K562 (cell line): ENCODE data around the gene MEIS2. TPM values are rescaled to one million over a fixed set of nuclear protein-coding genes. Genes with fewer than 3 reads are reported as not detected.
A peak's percentile ranks its signal among the peaks of the same experiment; 100 is the strongest.

Experiments
- ATAC-seq: fragments of 200-7000 bp; cut with Tn5 transposase; 3 replicates; pipeline ENCODE4 v1.9.1; 2020; ENCODE audit warnings: moderate library complexity
- BruUV-seq: library from RNA; stranded (reverse); fragments of 400-500 nt; replicated peaks from 2 replicates; lab custom pipeline; 2021; lab: Mats Ljungman, UMichigan
- CTCF ChIA-PET: fragments of 300-600 bp; formaldehyde crosslinking; extraction: SDS; loops from one replicate; lab custom pipeline; 2021; ENCODE audit warnings: low intra/inter-chr PET ratio; lab: Yijun Ruan, JAX
- POLR2A ChIA-PET: fragments of 300-600, 350-650 bp; sonication (Branson Sonifier 250); formaldehyde crosslinking; extraction: SDS; loops from one replicate; lab custom pipeline; 2021; ENCODE audit warnings: antibody characterized with exemption, inconsistent platforms; lab: Yijun Ruan, JAX
- DNase-seq, 4 experiments: peaks; one replicate each; pipeline versions ENCODE4 v3.0.0 to v3.0.0-alpha.2; 2011 to 2018; ENCODE audit warnings: low spot score in 3 of 4, mixed read lengths in 3 of 4; ENCODE audit errors: extremely low read depth in 1 of 4
- FAIRE-seq: peaks from 2 replicates; lab custom pipeline; 2011; peaks lifted over from hg19 to GRCh38; lab: Jason Lieb, UNC
- H2AFZ ChIP-seq: 2 replicates; pipeline ENCODE4 v1.6.0; 2011; ENCODE audit warnings: low read depth, low read length, control low read depth, inconsistent platforms
- H3K27ac ChIP-seq: fragments of 200-600 bp; 3 replicates; pipeline ENCODE4 v1.8.0; 2011; ENCODE audit warnings: low read depth, mild to moderate bottlenecking, control low read depth, inconsistent platforms, low read length, moderate library complexity, mixed read lengths; ENCODE audit errors: extremely low read depth
- H3K27me3 ChIP-seq, 2 experiments: fragments of 300-600 bp in 1 of 2; 2 replicates in 1 of 2; 3 replicates in 1 of 2; pipeline versions ENCODE4 v1.6.0 to v1.8.0; 2011; ENCODE audit warnings: inconsistent platforms in 2 of 2, low read length in 2 of 2, mild to moderate bottlenecking in 1 of 2, mixed read lengths in 1 of 2, moderate library complexity in 1 of 2; ENCODE audit not compliant: control insufficient read depth in 2 of 2, insufficient read depth in 2 of 2
- H3K36me3 ChIP-seq: fragments of 300-600 bp; 3 replicates; pipeline ENCODE4 v1.8.0; 2011; ENCODE audit warnings: mild to moderate bottlenecking, low read length, inconsistent platforms; ENCODE audit not compliant: control insufficient read depth, insufficient read depth
- H3K4me1 ChIP-seq, 2 experiments: fragments of 200-600 bp in 1 of 2; replicated peaks in 1 of 2; 2 replicates in 1 of 2; 3 replicates in 1 of 2; pipeline versions ENCODE4 v1.5.1 to v1.8.0; 2011; ENCODE audit warnings: inconsistent platforms in 2 of 2, low read length in 2 of 2, mild to moderate bottlenecking in 1 of 2, mixed read lengths in 1 of 2, moderate library complexity in 1 of 2; ENCODE audit not compliant: control insufficient read depth in 2 of 2, insufficient read depth in 2 of 2
- H3K4me2 ChIP-seq: 2 replicates; pipeline ENCODE4 v1.6.1; 2011; ENCODE audit warnings: low read length, control low read depth, inconsistent platforms, mixed read lengths; ENCODE audit not compliant: insufficient read depth
- H3K4me3 ChIP-seq: fragments of 200-600 bp; sonication (generic), shearing (Covaris generic); 2 replicates; pipeline ENCODE4 v1.5.1; 2016; ENCODE audit warnings: control low read depth, inconsistent platforms
- H3K79me2 ChIP-seq: fragments of 200-600 bp; 3 replicates; pipeline ENCODE4 v1.8.0; 2011; ENCODE audit warnings: low read length, inconsistent platforms; ENCODE audit not compliant: control insufficient read depth, insufficient read depth
- H3K9ac ChIP-seq, 2 experiments: 2 replicates each; pipeline versions ENCODE4 v1.6.0 to v1.6.1; 2011; ENCODE audit warnings: low read depth in 2 of 2, low read length in 2 of 2, control low read depth in 1 of 2, inconsistent platforms in 1 of 2, mild to moderate bottlenecking in 1 of 2, mixed read lengths in 1 of 2; ENCODE audit not compliant: insufficient read depth in 1 of 2
- H3K9me1 ChIP-seq: one replicate; pipeline ENCODE4 v1.6.0; 2011; ENCODE audit warnings: inconsistent platforms, mild to moderate bottlenecking, low read length, moderate library complexity; ENCODE audit not compliant: control insufficient read depth, insufficient read depth
- H3K9me3 ChIP-seq: replicated peaks from 2 replicates; pipeline ENCODE4 v1.5.1; 2011; ENCODE audit warnings: low read depth, low read length, inconsistent platforms; ENCODE audit not compliant: control insufficient read depth, insufficient read depth
- H4K20me1 ChIP-seq: replicated peaks from 2 replicates; pipeline ENCODE4 v1.6.1; 2011; ENCODE audit warnings: low read length, inconsistent platforms, mixed read lengths; ENCODE audit not compliant: control insufficient read depth, insufficient read depth
- FOSL1 ChIP-seq: fragments of 200-800 bp; sonication (Bioruptor generic); conservative IDR thresholded peaks from 2 replicates; pipeline ENCODE4 v1.6.1; 2016; ENCODE audit warnings: missing genetic modification characterization, missing compliant biosample characterization
- ILK ChIP-seq: fragments of 450-650 bp; IDR thresholded peaks from 2 replicates; pipeline ENCODE4 v1.6.1; 2016; ENCODE audit warnings: missing genetic modification characterization, low read depth, mild to moderate bottlenecking, missing compliant biosample characterization, moderate library complexity, borderline replicate concordance
- KDM5B ChIP-seq: fragments of 200-600 bp; sonication (generic); IDR thresholded peaks from 2 replicates; pipeline ENCODE4 v1.6.1; 2012; ENCODE audit warnings: low read depth, mild to moderate bottlenecking, moderate library complexity, low read length, control low read depth, inconsistent platforms; ENCODE audit not compliant: insufficient replicate concordance
- PTBP1 ChIP-seq: fragments of 200-400 bp; formaldehyde crosslinking; IDR thresholded peaks from 2 replicates; pipeline ENCODE4 v1.6.1; 2017; ENCODE audit warnings: low read depth, low read length
- SRSF7 ChIP-seq: fragments of 200-400 bp; formaldehyde crosslinking; optimal IDR thresholded peaks from 2 replicates; pipeline ENCODE3; 2017; ENCODE audit warnings: mild to moderate bottlenecking, low read depth, low read length
- ZBTB1 ChIP-seq: sonication (generic); formaldehyde crosslinking; IDR thresholded peaks from 2 replicates; pipeline ENCODE4 v1.8.1; 2023; ENCODE audit warnings: missing genetic modification reagents, low read depth, mild to moderate bottlenecking, borderline replicate concordance
- ZNF143 ChIP-seq: sonication (generic); formaldehyde crosslinking; IDR thresholded peaks from 2 replicates; pipeline ENCODE4 v1.9.0; 2022; ENCODE audit warnings: mild to moderate bottlenecking, missing genetic modification reagents
- WGBS: fragments of 100-300 bp; shearing (Covaris generic); methylation state at CpG from one replicate; pipeline ENCODE4 v1.1.6; 2016; ENCODE audit warnings: low coverage, mixed read lengths; ENCODE audit not compliant: insufficient coverage; ENCODE audit errors: missing lambda C conversion rate; 5-methylcytosine and 5-hydroxymethylcytosine counted together
- in situ Hi-C: fragments of 300-500 bp; cut with MboI; formaldehyde crosslinking; loops from 4 replicates; pipeline ENCODE4 v1.15.0; 2018; ENCODE audit warnings: inconsistent platforms, mixed read lengths
- intact Hi-C: fragments of 100-400 bp; cut with micrococcal nuclease; formaldehyde crosslinking; loops from 2 replicates; pipeline ENCODE4 v1.14.2; 2022
- polyA plus RNA-seq, 8 experiments: library from polyadenylated mRNA; depleted of rRNA in 4 of 8; stranded (reverse) in 5 of 8; unstranded in 3 of 8; fragments of >200 nt; fragmentation: Nextera tagmentation in 2 of 8; fragmentation: Illumina TruSeq in 1 of 8; extraction: Ambion mirVana in 2 of 8; extraction: Trizol in 1 of 8; gene quantifications; 2 replicates each; pipeline versions ENCODE4 v1.2.1 to v1.2.3, GENCODE V29; 2011 to 2014; ENCODE audit warnings: inconsistent platforms in 1 of 8, missing spikeins in 1 of 8
- total RNA-seq, 7 experiments: library from RNA; depleted of rRNA in 6 of 7; stranded (reverse); fragments of >200 nt in 6 of 7; fragmentation: Illumina TruSeq in 2 of 7; extraction: Trizol in 2 of 7; gene quantifications; 2 replicates each; pipeline versions ENCODE4 v1.2.1 to v1.2.3, GENCODE V29; 2011 to 2021; ENCODE audit warnings: low replicate concordance in 1 of 7

Gene MEIS2
- total and polyA plus RNA-seq, 9 of the 15 experiments (the other 6 are each of a cell fraction or from before 2014, with no cell fraction given): 7.5 to 64.2 (median 22.3) TPM

- Histone ChIP-seq H3K79me2 (peaks cover 60% of the 10 kb centered on the region), H3K4me1 (peaks cover 9 to 38% of the 10 kb centered on the region in 2 experiments; a peak in 4 of 5 replicates), H4K20me1 (no peaks in the 10 kb centered on the region), H3K27me3 (no peaks in the 10 kb centered on the region), H3K9me1 (no peaks in the 10 kb centered on the region), H3K9ac (peak overlapping the region; percentile 89 to 99), H3K36me3 (peaks cover 45% of the 10 kb centered on the region), H2AFZ (peak overlapping the region; percentile 7), H3K27ac (peak overlapping the region; percentile 99), H3K4me2 (peak overlapping the region; percentile 86), H3K9me3 (no peaks in the 10 kb centered on the region), H3K4me3 (peak overlapping the region; percentile 87)
- TSS peak; percentile 13 for BruUV-seq
- intact Hi-C loops: no loop called here
- POLR2A ChIA-PET: interaction anchor here (0.7 to 1.2 kb wide), 3 partner anchors 13 to 1886 kb away, joined by 3 read pairs; no protein-coding TSS in a partner anchor
- no peak for FAIRE-seq
- CTCF ChIA-PET: no interaction called here
- ATAC-seq: no peak
- in situ Hi-C loops: no loop called here
- 25% methylated on average over 27 of the region's 30 CpGs for WGBS
- peak in 1 of 4 experiments; percentile 28 for DNase-seq
- TF ChIP-seq FOSL1 (no peak), SRSF7 (no peak), ZNF143 (0 out of 2 replicates have a peak, but pooled peaks have one; percentile 12), ZBTB1 (CRISPR knock-in tag) (0 out of 2 replicates have a peak, but pooled peaks have one; percentile 31), PTBP1 (no peak), KDM5B (peak; percentile 13), ILK (tag) (no peak)
Measured at GRCh38 chr15:37097144-37097919, 3.0 kb downstream of the MEIS2 start.
